GM23338 (cell line): ENCODE data around the gene ARMC8.

Experiments used
- CREB1 ChIP-seq: fragments of 250-450 bp; sonication (Bioruptor Pico); IDR thresholded peaks from 2 replicates; pipeline ENCODE4 v1.5.0; 2020; ENCODE audit warnings: low read depth, mild to moderate bottlenecking, moderate library complexity
- CTCF ChIP-seq, 2 experiments: fragments of 200-600 bp in 1 of 2; sonication (generic) in 1 of 2; conservative IDR thresholded peaks; 2 replicates each; pipeline versions ENCODE4 v1.5.1 to v1.6.1; 2016 to 2017; ENCODE audit warnings: antibody characterized with exemption in 2 of 2, low read depth in 2 of 2, mild to moderate bottlenecking in 2 of 2, moderate library complexity in 1 of 2
- ETS1 ChIP-seq: IDR thresholded peaks from 2 replicates; pipeline ENCODE4 v1.6.1; 2016; ENCODE audit warnings: antibody characterized with exemption
- EZH2 ChIP-seq: fragments of 200-600 bp; sonication (generic); IDR thresholded peaks from one replicate; pipeline ENCODE4 v1.8.0; 2017; ENCODE audit warnings: antibody characterized with exemption, mild to moderate bottlenecking, low read depth; ENCODE audit not compliant: unreplicated experiment
- EZH2phosphoT487 ChIP-seq: fragments of 200-600 bp; sonication (generic); IDR thresholded peaks from one replicate; pipeline ENCODE4 v1.8.1; 2018; ENCODE audit warnings: antibody characterized with exemption; ENCODE audit not compliant: unreplicated experiment
- JUNB ChIP-seq: IDR thresholded peaks from one replicate; pipeline ENCODE4 v1.6.1; 2016; ENCODE audit warnings: antibody characterized with exemption; ENCODE audit not compliant: unreplicated experiment
- NANOG ChIP-seq: IDR thresholded peaks from 2 replicates; pipeline ENCODE4 v1.6.1; 2016; ENCODE audit warnings: antibody characterized with exemption, borderline replicate concordance
- POLR2AphosphoS5 ChIP-seq: IDR thresholded peaks from 2 replicates; pipeline ENCODE4 v1.6.1; 2016; ENCODE audit warnings: antibody characterized with exemption, low read depth
- REST ChIP-seq: IDR thresholded peaks from one replicate; pipeline ENCODE4 v1.6.1; 2018; ENCODE audit warnings: antibody characterized with exemption; ENCODE audit not compliant: unreplicated experiment
- STAT1 ChIP-seq: IDR thresholded peaks from one replicate; pipeline ENCODE4 v1.6.1; 2016; ENCODE audit warnings: antibody characterized with exemption; ENCODE audit not compliant: unreplicated experiment
- ZNF114 ChIP-seq: fragments of 250-450 bp; sonication (Bioruptor Pico); IDR thresholded peaks from 2 replicates; pipeline ENCODE4 v1.5.0; 2020; ENCODE audit warnings: mild to moderate bottlenecking, moderate library complexity
- ZNF331 ChIP-seq: fragments of 250-450 bp; sonication (Bioruptor Pico); IDR thresholded peaks from 2 replicates; pipeline ENCODE4 v1.5.0; 2020; ENCODE audit warnings: low read depth, mild to moderate bottlenecking, moderate library complexity

DNA sequence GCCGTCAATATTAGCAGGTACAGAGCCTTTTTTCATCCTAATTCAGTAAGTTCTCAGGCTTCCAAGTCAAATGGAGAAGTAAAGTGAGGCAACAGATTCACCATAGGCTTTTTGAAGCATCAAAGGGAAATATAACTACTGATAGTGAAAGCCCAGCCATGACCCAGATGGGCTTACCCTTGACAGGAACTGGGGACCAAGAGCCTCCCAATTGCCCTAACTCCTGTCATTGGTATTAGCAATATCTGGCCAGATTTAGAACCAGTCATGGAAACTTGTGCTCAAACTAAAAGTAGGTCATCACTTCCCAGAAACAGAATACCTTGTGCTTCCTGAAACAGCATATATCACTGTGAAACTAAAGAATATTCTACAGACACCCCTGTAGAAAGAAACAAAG, 109.5 kb downstream of the ARMC8 start:
- TF ChIP-seq CTCF (conservative IDR thresholded peaks at IDR 0.05; ENCODE audit: low read depth in 2 of 2) (no peak), EZH2 (no peak), EZH2phosphoT487 (no peak), POLR2AphosphoS5 (no peak), REST (no peak), NANOG (no peak), JUNB (no peak), ZNF331 (CRISPR knock-in tag) (no peak), CREB1 (no peak), ETS1 (no peak), STAT1 (no peak), ZNF114 (no peak)
